Measurements from ENCODE around the gene TRIP4.
A peak's percentile ranks its signal among the peaks of the same experiment; 100 is the strongest.

Gene TRIP4

DNA sequence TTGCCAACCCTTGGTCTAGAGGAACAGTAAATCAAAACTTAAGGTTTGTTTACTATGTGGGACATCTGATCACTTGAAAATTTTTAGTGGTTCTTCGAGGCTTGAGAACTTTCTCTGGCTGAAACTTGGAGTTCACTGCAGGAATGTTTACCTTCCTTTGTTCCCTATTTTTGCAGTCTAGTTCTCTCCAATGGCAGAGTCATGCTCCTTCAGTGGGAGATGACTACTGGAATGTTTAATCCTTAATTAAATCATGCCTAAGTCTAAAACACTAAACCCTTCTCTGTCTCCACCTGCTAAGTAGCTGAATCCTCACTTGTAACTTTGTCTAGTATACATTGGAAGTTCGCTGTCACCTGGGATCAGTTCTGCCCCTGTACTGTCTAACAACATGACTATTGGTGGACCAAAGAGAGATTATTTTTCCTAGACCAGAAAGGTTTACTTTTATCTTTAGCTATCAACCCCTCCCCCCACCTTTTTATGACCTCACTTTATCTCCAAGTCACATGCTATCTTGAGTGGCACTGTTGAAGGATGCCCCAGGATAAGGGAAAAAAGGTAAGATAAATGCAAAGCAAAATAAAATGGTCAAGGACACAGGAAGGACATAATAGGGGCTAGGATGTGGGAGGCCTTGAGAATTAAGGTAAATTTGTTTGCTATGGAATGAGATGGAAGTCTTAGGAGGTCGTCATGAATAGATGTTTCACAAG is 71.6 kb downstream of the TRIP4 start:
- no peak for TF ChIP-seq EZH2 (IDR thresholded peaks at IDR 0.05; ENCODE audit: borderline replicate concordance, low read length)
- TF ChIP-seq, protein P1, sequence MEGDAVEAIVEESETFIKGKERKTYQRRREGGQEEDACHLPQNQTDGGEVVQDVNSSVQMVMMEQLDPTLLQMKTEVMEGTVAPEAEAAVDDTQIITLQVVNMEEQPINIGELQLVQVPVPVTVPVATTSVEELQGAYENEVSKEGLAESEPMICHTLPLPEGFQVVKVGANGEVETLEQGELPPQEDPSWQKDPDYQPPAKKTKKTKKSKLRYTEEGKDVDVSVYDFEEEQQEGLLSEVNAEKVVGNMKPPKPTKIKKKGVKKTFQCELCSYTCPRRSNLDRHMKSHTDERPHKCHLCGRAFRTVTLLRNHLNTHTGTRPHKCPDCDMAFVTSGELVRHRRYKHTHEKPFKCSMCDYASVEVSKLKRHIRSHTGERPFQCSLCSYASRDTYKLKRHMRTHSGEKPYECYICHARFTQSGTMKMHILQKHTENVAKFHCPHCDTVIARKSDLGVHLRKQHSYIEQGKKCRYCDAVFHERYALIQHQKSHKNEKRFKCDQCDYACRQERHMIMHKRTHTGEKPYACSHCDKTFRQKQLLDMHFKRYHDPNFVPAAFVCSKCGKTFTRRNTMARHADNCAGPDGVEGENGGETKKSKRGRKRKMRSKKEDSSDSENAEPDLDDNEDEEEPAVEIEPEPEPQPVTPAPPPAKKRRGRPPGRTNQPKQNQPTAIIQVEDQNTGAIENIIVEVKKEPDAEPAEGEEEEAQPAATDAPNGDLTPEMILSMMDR (IDR thresholded peaks at IDR 0.05; ENCODE audit: low read length) = no peak
- Histone ChIP-seq H3K9me3 (ENCODE audit: low read length) (no peaks in the 10 kb centered on the region), H3K4me1 (ENCODE audit: insufficient read depth, low read length, severe bottlenecking) (peaks cover 82% of the 10 kb centered on the region), H3K9me2 (ENCODE audit: low read depth, low read length) (no peaks in the 10 kb centered on the region), H3K27me3 (ENCODE audit: insufficient read depth, low read length) (no peaks in the 10 kb centered on the region), H3K27ac (ENCODE audit: low read depth, low read length, poor library complexity, severe bottlenecking) (peak overlapping the region; percentile 57), H2AFZ (ENCODE audit: low read length) (no peak overlapping the region), H3K9ac (ENCODE audit: low read length) (peak overlapping the region; percentile 78; the same call in 1 of the 2 replicates), H3K36me3 (ENCODE audit: insufficient read depth, low read length) (peaks cover 11% of the 10 kb centered on the region), H4K20me1 (ENCODE audit: insufficient read depth, low read length) (no peaks in the 10 kb centered on the region), H3K4me3 (ENCODE audit: low read depth, low read length, poor library complexity, severe bottlenecking) (peak overlapping the region; percentile 81), H3K4me2 (ENCODE audit: low read length) (peak overlapping the region; percentile 89; the same call in 1 of the 2 replicates), H3F3A (ENCODE audit: insufficient read depth, low read length) (0 out of 2 replicates have a peak, but pooled peaks cover 5% of the 10 kb centered on the region), H3K79me2 (ENCODE audit: insufficient read depth, low read length) (peaks cover 31% of the 10 kb centered on the region)

GRCh38 chr15:64460206-64460723 is 72.6 kb downstream of the TRIP4 start, which contains the start of gene ZNF609:
Gene ZNF609 (plus strand): TSS chr15:64460578. CDS start chr15:64499420, 38,842 bp downstream.
- Histone ChIP-seq H3K9me3 (ENCODE audit: low read length) (no peaks in the 10 kb centered on the region), H3K36me3 (ENCODE audit: insufficient read depth, low read length) (peaks cover 11% of the 10 kb centered on the region), H3K79me2 (ENCODE audit: insufficient read depth, low read length) (peaks cover 41% of the 10 kb centered on the region), H3K9me2 (ENCODE audit: low read depth, low read length) (no peaks in the 10 kb centered on the region), H3K4me2 (ENCODE audit: low read length) (peak within 1 kb of the TSS; percentile 89), H3K27me3 (ENCODE audit: insufficient read depth, low read length) (no peaks in the 10 kb centered on the region), H3F3A (ENCODE audit: insufficient read depth, low read length) (0 out of 2 replicates have a peak, but pooled peaks cover 4% of the 10 kb centered on the region), H3K4me1 (ENCODE audit: insufficient read depth, low read length, severe bottlenecking) (peaks cover 79% of the 10 kb centered on the region), H4K20me1 (ENCODE audit: insufficient read depth, low read length) (no peaks in the 10 kb centered on the region), H2AFZ (ENCODE audit: low read length) (peak within 1 kb of the TSS; percentile 87), H3K27ac (ENCODE audit: low read depth, low read length, poor library complexity, severe bottlenecking) (peak within 1 kb of the TSS; percentile 57), H3K4me3 (ENCODE audit: low read depth, low read length, poor library complexity, severe bottlenecking) (peak within 1 kb of the TSS; percentile 81), H3K9ac (ENCODE audit: low read length) (peak within 1 kb of the TSS; percentile 78)
- TF ChIP-seq EZH2 (IDR thresholded peaks at IDR 0.05; ENCODE audit: borderline replicate concordance, low read length) = no peak
- TF ChIP-seq, protein P1 (IDR thresholded peaks at IDR 0.05; ENCODE audit: low read length) = peak; percentile 27; the same call in 1 of the 2 replicates

- H2AFZ ChIP-seq (ENCODE audit: low read length) = no peak overlapping the region
- no peaks in the 10 kb centered on the region for H3K9me3 ChIP-seq (ENCODE audit: low read length)
- peak overlapping the region; percentile 82 for H3K4me2 ChIP-seq (ENCODE audit: low read length)
- H3K9ac ChIP-seq (ENCODE audit: low read length) = peak overlapping the region; percentile 78
- H3K27me3 ChIP-seq (ENCODE audit: insufficient read depth, low read length) = no peaks in the 10 kb centered on the region
- peaks cover 44% of the 10 kb centered on the region for H3K79me2 ChIP-seq (ENCODE audit: insufficient read depth, low read length)
- peaks cover 11% of the 10 kb centered on the region for H3K36me3 ChIP-seq (ENCODE audit: insufficient read depth, low read length)
- peak overlapping the region; percentile 54 for H3K27ac ChIP-seq (ENCODE audit: low read depth, low read length, poor library complexity, severe bottlenecking)
- H3K4me1 ChIP-seq (ENCODE audit: insufficient read depth, low read length, severe bottlenecking) = peaks cover 72% of the 10 kb centered on the region
- peak overlapping the region; percentile 81 for H3K4me3 ChIP-seq (ENCODE audit: low read depth, low read length, poor library complexity, severe bottlenecking)
- no peaks in the 10 kb centered on the region for H3K9me2 ChIP-seq (ENCODE audit: low read depth, low read length)
- TF ChIP-seq EZH2 (IDR thresholded peaks at IDR 0.05; ENCODE audit: borderline replicate concordance, low read length) = no peak
- TF ChIP-seq, protein P1 (IDR thresholded peaks at IDR 0.05; ENCODE audit: low read length) = no peak
- H3F3A ChIP-seq (ENCODE audit: insufficient read depth, low read length) = no peaks in the 10 kb centered on the region
- H4K20me1 ChIP-seq (ENCODE audit: insufficient read depth, low read length) = no peaks in the 10 kb centered on the region
These were observed 73.4 kb downstream of the TRIP4 start for GRCh38 chr15:64460724-64461720.
